MM.1S (cell line): ENCODE results near the gene MRPL47.

Experiments used
- CTCF ChIP-seq: fragments of 300-600 bp; sonication (generic); IDR thresholded peaks from 2 replicates; pipeline ENCODE4 v1.5.1; 2016; ENCODE audit warnings: antibody characterized with exemption, low read length, mixed read lengths
- EZH2phosphoT487 ChIP-seq: fragments of 300-600 bp; sonication (generic); IDR thresholded peaks from 2 replicates; pipeline ENCODE4 v1.6.1; 2018; ENCODE audit warnings: antibody characterized with exemption, low read length

DNA sequence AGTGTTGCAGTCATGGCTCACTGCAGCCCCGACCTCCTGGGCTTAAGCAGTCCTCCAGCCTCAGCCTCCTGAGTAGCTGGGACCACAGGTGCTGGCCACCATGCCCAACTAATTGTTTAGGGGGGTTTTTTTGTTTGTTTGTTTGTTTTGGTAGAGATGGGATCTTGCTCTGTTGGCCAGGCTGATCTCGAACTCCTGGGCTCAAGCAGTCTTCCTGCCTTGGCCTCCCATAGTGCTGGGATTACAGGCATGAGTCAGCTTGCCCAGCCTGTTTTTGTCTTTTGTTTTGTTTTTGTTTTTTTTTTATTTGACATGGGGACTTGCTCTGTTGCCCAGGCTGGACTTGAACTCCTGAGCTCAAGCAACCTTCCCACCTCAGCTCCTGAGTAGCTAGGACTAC lies 17.6 kb upstream of the MRPL47 start:
- TF ChIP-seq CTCF (no peak), EZH2phosphoT487 (no peak)
